ENCODE data around the gene SPIB.

SPIB gene

GRCh38 chr19:50378863-50379236, 39.9 kb upstream of the SPIB start:
- no peak overlapping the region for H3K4me3 ChIP-seq (replicated peaks; ENCODE audit: low read depth, low read length)
- TF ChIP-seq CTCF (IDR thresholded peaks at IDR 0.05; ENCODE audit: low read length, missing control alignments): no peak
- DNase-seq (ENCODE audit: low read depth): no peak

- no peak for DNase-seq (ENCODE audit: low read depth)
- no peak overlapping the region for H3K4me3 ChIP-seq (replicated peaks; ENCODE audit: low read depth, low read length)
- TF ChIP-seq CTCF (IDR thresholded peaks at IDR 0.05; ENCODE audit: low read length, missing control alignments): no peak
Observed at GRCh38 chr19:50379602-50380001, 39.1 kb upstream of the SPIB start.

- H3K4me3 ChIP-seq (replicated peaks; ENCODE audit: low read depth, low read length): no peak overlapping the region
- no peak for DNase-seq (ENCODE audit: low read depth)
- TF ChIP-seq CTCF (IDR thresholded peaks at IDR 0.05; ENCODE audit: low read length, missing control alignments): no peak
Observed at GRCh38 chr19:50380137-50380536, 38.6 kb upstream of the SPIB start.

GRCh38 chr19:50380751-50381151, 38.0 kb upstream of the SPIB start:
- H3K4me3 ChIP-seq (replicated peaks; ENCODE audit: low read depth, low read length): no peak overlapping the region
- no peak for DNase-seq (ENCODE audit: low read depth)
- no peak for TF ChIP-seq CTCF (IDR thresholded peaks at IDR 0.05; ENCODE audit: low read length, missing control alignments)

GRCh38 chr19:50381881-50382729, 36.6 kb upstream of the SPIB start:
- H3K4me3 ChIP-seq (replicated peaks; ENCODE audit: low read depth, low read length): no peak overlapping the region
- TF ChIP-seq CTCF (IDR thresholded peaks at IDR 0.05; ENCODE audit: low read length, missing control alignments): no peak
- DNase-seq (ENCODE audit: low read depth): no peak

- no peak for DNase-seq (ENCODE audit: low read depth)
- TF ChIP-seq CTCF (IDR thresholded peaks at IDR 0.05; ENCODE audit: low read length, missing control alignments): no peak
- H3K4me3 ChIP-seq (replicated peaks; ENCODE audit: low read depth, low read length): peak overlapping the region; percentile 73
Observed at GRCh38 chr19:50383001-50383851, 35.5 kb upstream of the SPIB start.

Measured in fibroblast of pulmonary artery (primary cell).